Activated CD8-positive, alpha-beta T cell treated with anti-CD3 and anti-CD28 coated beads for 36 hours (primary cell): Measurements from ENCODE around the gene SRBD1. TPM values are rescaled to one million over a fixed set of nuclear protein-coding genes. Genes with fewer than 3 reads are reported as not detected.

Experiments used
- ATAC-seq: fragments of 200-7000 bp; cut with Tn5 transposase; one replicate; pipeline ENCODE4 v1.10.0; 2021; ENCODE audit warnings: mild to moderate bottlenecking, moderate library complexity
- CTCF ChIA-PET: fragments of 350-600 bp; sonication (Branson Sonifier 250); formaldehyde crosslinking; loops from one replicate; lab custom pipeline; 2021; ENCODE audit warnings: antibody characterized with exemption; lab: Charles Lee
- POLR2A ChIA-PET: fragments of 350-600 bp; sonication (Branson Sonifier 250); formaldehyde crosslinking; loops from one replicate; lab custom pipeline; 2021; ENCODE audit warnings: antibody characterized with exemption; lab: Charles Lee
- DNase-seq: peaks from one replicate; pipeline ENCODE4 v3.0.0-alpha.2; 2020
- H3K27ac Mint-ChIP-seq: one replicate; pipeline ENCODE4 v1.8.0; 2021; ENCODE audit warnings: mild to moderate bottlenecking, mixed read lengths
- H3K27me3 Mint-ChIP-seq: one replicate; pipeline ENCODE4 v1.8.0; 2021; ENCODE audit warnings: mixed read lengths
- H3K36me3 Mint-ChIP-seq: one replicate; pipeline ENCODE4 v1.8.0; 2021; ENCODE audit warnings: low read depth, mixed read lengths
- H3K4me1 Mint-ChIP-seq: one replicate; pipeline ENCODE4 v1.8.0; 2021; ENCODE audit warnings: low read depth, mixed read lengths
- H3K4me3 Mint-ChIP-seq: one replicate; pipeline ENCODE4 v1.8.0; 2021; ENCODE audit warnings: mild to moderate bottlenecking, moderate library complexity, mixed read lengths
- H3K9me3 Mint-ChIP-seq: one replicate; pipeline ENCODE4 v1.8.0; 2021; ENCODE audit warnings: mixed read lengths
- intact Hi-C: fragments of 100-400 bp; cut with micrococcal nuclease; formaldehyde crosslinking; loops from one replicate; pipeline ENCODE4 v1.10.0; 2022
- total RNA-seq, 2 experiments: library from RNA; stranded (reverse); gene quantifications; one replicate each; pipeline ENCODE4 v1.2.3, GENCODE V29; 2021
- TF ChIP-seq, protein P1 (sequence below): fragments of 200-600 bp; IDR thresholded peaks from one replicate; pipeline ENCODE4 v1.8.0; 2022; ENCODE audit warnings: antibody characterized with exemption, mild to moderate bottlenecking

The SRBD1 gene
- total RNA-seq, 2 experiments from 2014 or later: 14.8 to 21.7 TPM

DNA sequence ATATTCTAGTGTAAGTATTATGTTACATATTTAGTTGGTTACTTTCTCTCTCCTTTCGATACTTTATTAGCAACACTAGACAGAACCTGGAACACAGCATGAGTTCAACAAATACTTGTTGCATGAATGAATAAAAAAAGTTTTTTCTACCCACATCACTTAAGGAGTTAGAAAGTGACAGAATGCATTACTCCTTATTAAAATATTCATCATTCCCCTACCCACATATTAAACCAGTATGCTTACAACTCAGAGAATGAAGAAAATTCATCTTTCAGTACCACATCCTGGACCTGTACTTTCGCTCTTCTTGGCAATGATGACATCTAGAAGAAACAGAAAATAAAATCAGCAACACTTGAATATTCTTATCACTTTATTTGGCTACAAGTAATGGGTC, 6.0 kb downstream of the SRBD1 start:
- TF ChIP-seq, protein P1, sequence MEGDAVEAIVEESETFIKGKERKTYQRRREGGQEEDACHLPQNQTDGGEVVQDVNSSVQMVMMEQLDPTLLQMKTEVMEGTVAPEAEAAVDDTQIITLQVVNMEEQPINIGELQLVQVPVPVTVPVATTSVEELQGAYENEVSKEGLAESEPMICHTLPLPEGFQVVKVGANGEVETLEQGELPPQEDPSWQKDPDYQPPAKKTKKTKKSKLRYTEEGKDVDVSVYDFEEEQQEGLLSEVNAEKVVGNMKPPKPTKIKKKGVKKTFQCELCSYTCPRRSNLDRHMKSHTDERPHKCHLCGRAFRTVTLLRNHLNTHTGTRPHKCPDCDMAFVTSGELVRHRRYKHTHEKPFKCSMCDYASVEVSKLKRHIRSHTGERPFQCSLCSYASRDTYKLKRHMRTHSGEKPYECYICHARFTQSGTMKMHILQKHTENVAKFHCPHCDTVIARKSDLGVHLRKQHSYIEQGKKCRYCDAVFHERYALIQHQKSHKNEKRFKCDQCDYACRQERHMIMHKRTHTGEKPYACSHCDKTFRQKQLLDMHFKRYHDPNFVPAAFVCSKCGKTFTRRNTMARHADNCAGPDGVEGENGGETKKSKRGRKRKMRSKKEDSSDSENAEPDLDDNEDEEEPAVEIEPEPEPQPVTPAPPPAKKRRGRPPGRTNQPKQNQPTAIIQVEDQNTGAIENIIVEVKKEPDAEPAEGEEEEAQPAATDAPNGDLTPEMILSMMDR: no peak
- no peaks in the 10 kb centered on the region for H3K27me3 Mint-ChIP-seq
- ATAC-seq (no peak), DNase-seq (no peak)
- intact Hi-C loops: no loop called here
- H3K27ac Mint-ChIP-seq: no peak overlapping the region
- H3K4me1 Mint-ChIP-seq: peaks cover 17% of the 10 kb centered on the region
- H3K4me3 Mint-ChIP-seq: no peak overlapping the region
- no peaks in the 10 kb centered on the region for H3K9me3 Mint-ChIP-seq
- CTCF ChIA-PET: interaction anchor here (1.6 kb wide), 1 partner anchor 21 kb away, joined by 4 read pairs; no protein-coding TSS in a partner anchor
- POLR2A ChIA-PET: no interaction called here
- peaks cover 33% of the 10 kb centered on the region for H3K36me3 Mint-ChIP-seq

DNA sequence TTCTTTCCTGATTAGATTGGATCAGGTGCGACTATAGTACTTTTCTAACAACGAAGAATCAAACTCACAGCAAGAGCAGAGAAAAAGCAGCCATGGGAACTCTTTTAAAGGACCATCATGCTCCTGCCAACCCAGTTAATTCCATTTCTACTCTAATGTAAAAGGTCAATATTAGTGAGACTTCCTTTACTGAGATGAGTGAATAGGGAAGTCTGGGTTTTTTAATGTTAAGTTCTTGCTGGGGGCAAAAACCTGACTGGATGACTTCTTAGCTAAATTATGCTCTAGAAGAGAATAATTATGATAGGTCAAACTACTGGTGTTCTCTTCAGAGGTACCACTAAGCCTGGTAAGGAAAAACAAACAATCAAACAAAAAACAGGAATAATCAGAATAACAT, 8.4 kb downstream of the SRBD1 start:
- Mint-ChIP-seq H3K4me3 (no peak overlapping the region), H3K4me1 (peaks cover 4% of the 10 kb centered on the region), H3K36me3 (peaks cover 50% of the 10 kb centered on the region), H3K27ac (no peak overlapping the region), H3K27me3 (no peaks in the 10 kb centered on the region), H3K9me3 (no peaks in the 10 kb centered on the region)
- TF ChIP-seq, protein P1: no peak
- no peak for DNase-seq
- POLR2A ChIA-PET: no interaction called here
- CTCF ChIA-PET: interaction anchor here (1.3 kb wide), 1 partner anchor 22 kb away, joined by 4 read pairs; no protein-coding TSS in a partner anchor
- intact Hi-C loops: no loop called here
- no peak for ATAC-seq

DNA sequence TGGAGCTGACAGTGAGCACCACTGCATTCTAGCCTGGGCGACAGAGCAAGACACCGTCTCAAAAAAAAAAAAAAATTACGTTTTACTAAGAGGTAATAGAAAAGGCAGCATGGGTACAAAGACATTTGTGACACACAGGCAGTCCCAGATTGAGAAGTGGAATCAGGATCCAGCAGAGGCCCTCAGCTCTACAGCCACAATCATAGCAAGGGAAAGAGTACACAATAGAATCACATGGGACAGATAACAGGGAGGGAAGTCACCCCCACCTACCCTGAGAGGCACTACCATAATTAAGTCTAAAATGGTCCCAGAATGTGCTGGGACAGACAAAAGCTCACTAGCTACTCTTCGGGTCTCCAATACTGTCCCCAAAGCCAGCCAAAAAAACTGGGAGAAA, 12.5 kb downstream of the SRBD1 start:
- H3K36me3 Mint-ChIP-seq: peaks cover 63% of the 10 kb centered on the region
- H3K27ac Mint-ChIP-seq: no peak overlapping the region
- DNase-seq (no peak), ATAC-seq (no peak)
- no peak overlapping the region for H3K4me3 Mint-ChIP-seq
- CTCF ChIA-PET: interaction anchor here (1.0 to 1.6 kb wide), 2 partner anchors 21 to 180 kb away, joined by 3 read pairs; no protein-coding TSS in a partner anchor
- peaks cover 4% of the 10 kb centered on the region for H3K4me1 Mint-ChIP-seq
- POLR2A ChIA-PET: no interaction called here
- intact Hi-C loops: no loop called here
- TF ChIP-seq, protein P1: no peak
- no peaks in the 10 kb centered on the region for H3K9me3 Mint-ChIP-seq
- H3K27me3 Mint-ChIP-seq: no peaks in the 10 kb centered on the region

DNA sequence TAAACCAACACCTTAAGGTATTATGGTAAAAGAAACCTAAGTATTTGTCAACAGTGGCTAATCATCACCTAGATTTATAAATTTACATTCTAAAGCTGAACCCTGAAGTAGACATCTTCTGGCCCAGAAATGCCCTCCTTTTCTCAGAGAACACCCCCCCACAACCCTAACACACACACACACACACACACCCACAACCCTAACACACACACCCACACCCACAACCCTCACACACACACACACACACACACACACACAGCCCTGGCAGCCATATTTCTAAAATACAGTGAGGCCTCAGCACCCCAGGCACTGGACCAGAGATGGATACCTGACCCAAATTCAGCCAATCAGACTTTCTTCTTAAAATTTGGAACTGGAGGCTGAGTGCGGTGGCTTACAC, 14.3 kb downstream of the SRBD1 start:
- no peak overlapping the region for H3K27ac Mint-ChIP-seq
- peaks cover 4% of the 10 kb centered on the region for H3K4me1 Mint-ChIP-seq
- intact Hi-C loops: no loop called here
- no peak overlapping the region for H3K4me3 Mint-ChIP-seq
- ChIA-PET CTCF (interaction anchor here (1.0 to 1.2 kb wide), 3 partner anchors 9 to 13 kb away, joined by 3 to 4 read pairs (median 3); no protein-coding TSS in a partner anchor), POLR2A (no interaction called here)
- ATAC-seq: no peak
- H3K9me3 Mint-ChIP-seq: no peaks in the 10 kb centered on the region
- TF ChIP-seq, protein P1: no peak
- H3K27me3 Mint-ChIP-seq: no peaks in the 10 kb centered on the region
- H3K36me3 Mint-ChIP-seq: peaks cover 68% of the 10 kb centered on the region
- no peak for DNase-seq

DNA sequence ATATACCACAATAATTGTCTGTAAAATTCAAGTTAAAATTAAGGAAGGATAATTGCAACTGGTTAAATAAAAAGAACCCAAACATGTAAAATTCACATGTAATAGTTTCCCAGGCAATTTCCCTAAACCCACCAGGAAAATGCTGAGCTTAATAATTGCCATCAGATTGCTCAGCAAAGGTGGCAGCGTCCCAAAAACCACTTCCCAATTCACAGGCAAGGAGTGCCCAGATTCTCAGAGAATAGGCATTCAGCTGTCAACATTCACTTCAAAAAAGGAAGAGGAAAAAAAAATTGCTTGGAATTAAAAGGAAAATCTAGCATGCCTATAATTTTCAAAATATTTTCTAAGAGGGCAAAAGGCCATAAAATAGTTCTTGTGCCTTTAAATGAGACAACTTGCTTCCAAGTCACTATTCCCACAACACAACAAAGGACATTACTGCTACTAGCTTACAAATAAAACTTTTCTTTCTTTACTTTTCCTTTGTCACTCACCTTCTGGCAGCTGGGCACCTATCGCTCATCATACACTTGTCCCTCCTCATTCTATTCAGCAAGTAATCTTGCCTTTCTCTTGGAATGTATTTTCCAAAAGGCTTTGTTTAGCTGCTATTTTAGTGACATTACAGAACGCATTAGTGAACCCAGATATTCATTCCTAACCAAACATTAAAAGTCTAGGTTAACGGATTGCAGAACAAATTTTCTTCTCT, 15.2 kb downstream of the SRBD1 start:
- POLR2A ChIA-PET: no interaction called here
- TF ChIP-seq, protein P1: no peak
- Mint-ChIP-seq H3K27me3 (no peaks in the 10 kb centered on the region), H3K4me1 (peaks cover 8% of the 10 kb centered on the region), H3K9me3 (no peaks in the 10 kb centered on the region), H3K36me3 (peaks cover 69% of the 10 kb centered on the region), H3K27ac (no peak overlapping the region), H3K4me3 (no peak overlapping the region)
- DNase-seq (no peak), ATAC-seq (no peak)
- CTCF ChIA-PET: interaction anchor here (1.0 to 1.2 kb wide), 2 partner anchors 10 to 12 kb away, joined by 3 to 4 read pairs; no protein-coding TSS in a partner anchor
- intact Hi-C loops: no loop called here
